ENCODE results near the gene IGF2R.

- TF ChIP-seq CTCF (IDR thresholded peaks at IDR 0.05; ENCODE audit: poor library complexity) (no peak), EZH2 (IDR thresholded peaks at IDR 0.05; ENCODE audit: borderline replicate concordance) (no peak)
Measured at GRCh38 chr6:160043784-160044183, 74.9 kb downstream of the IGF2R start.
